Neural progenitor cell (in vitro differentiated cells): ENCODE data around the gene SUCLA2. TPM values are rescaled to one million over a fixed set of nuclear protein-coding genes. Genes with fewer than 3 reads are reported as not detected.

ENCODE experiments used
- DNase-seq: peaks from one replicate; pipeline ENCODE4 v3.0.0-alpha.2; 2016; ENCODE audit warnings: low spot score
- H2AFZ ChIP-seq: fragments of 200-600 bp; sonication (generic); replicated peaks from 2 replicates; pipeline ENCODE4 v1.6.1; 2016; ENCODE audit warnings: antibody characterized with exemption
- H3F3A ChIP-seq: fragments of 200-600 bp; sonication (generic); 2 replicates; pipeline ENCODE4 v1.6.1; 2016; ENCODE audit warnings: antibody characterized with exemption, low read depth
- H3K27ac ChIP-seq: fragments of 200-600 bp; sonication (generic); 2 replicates; pipeline ENCODE4 v1.5.1; 2016; ENCODE audit warnings: mild to moderate bottlenecking
- H3K27me3 ChIP-seq: fragments of 200-600 bp; sonication (generic); 2 replicates; pipeline ENCODE4 v1.6.1; 2016; ENCODE audit warnings: mild to moderate bottlenecking, moderate library complexity
- H3K36me3 ChIP-seq: fragments of 200-600 bp; sonication (generic); 2 replicates; pipeline ENCODE4 v1.5.1; 2016
- H3K4me1 ChIP-seq: fragments of 200-600 bp; sonication (generic); 2 replicates; pipeline ENCODE4 v1.6.1; 2016; ENCODE audit warnings: mixed run types
- H3K4me2 ChIP-seq: fragments of 200-600 bp; sonication (generic); 2 replicates; pipeline ENCODE4 v1.6.1; 2016
- H3K4me3 ChIP-seq: fragments of 200-600 bp; sonication (generic); 2 replicates; pipeline ENCODE4 v1.5.1; 2016
- H3K79me2 ChIP-seq: fragments of 200-600 bp; sonication (generic); 2 replicates; pipeline ENCODE4 v1.6.1; 2016; ENCODE audit warnings: low read depth
- H3K9ac ChIP-seq: fragments of 200-600 bp; sonication (generic); 2 replicates; pipeline ENCODE4 v1.6.1; 2016
- H3K9me3 ChIP-seq: fragments of 200-600 bp; sonication (generic); 2 replicates; pipeline ENCODE4 v1.5.1; 2016; ENCODE audit warnings: low read depth
- H4K20me1 ChIP-seq: fragments of 200-600 bp; sonication (generic); 2 replicates; pipeline ENCODE4 v1.6.1; 2016; ENCODE audit warnings: low read depth
- H3K27ac Mint-ChIP-seq: 3 replicates; pipeline ENCODE4 v1.8.0; 2021; ENCODE audit warnings: mixed read lengths
- H3K27me3 Mint-ChIP-seq: 2 replicates; pipeline ENCODE4 v1.8.0; 2022; ENCODE audit warnings: low read depth, mild to moderate bottlenecking, inconsistent platforms, moderate library complexity, mixed read lengths; ENCODE audit not compliant: insufficient read depth
- H3K36me3 Mint-ChIP-seq: 3 replicates; pipeline ENCODE4 v1.8.0; 2021; ENCODE audit warnings: mixed read lengths
- H3K4me1 Mint-ChIP-seq: 3 replicates; pipeline ENCODE4 v1.8.0; 2021; ENCODE audit warnings: mixed read lengths
- H3K4me3 Mint-ChIP-seq: 3 replicates; pipeline ENCODE4 v1.8.0; 2021; ENCODE audit warnings: mild to moderate bottlenecking, moderate library complexity, mixed read lengths
- H3K9me3 Mint-ChIP-seq: 3 replicates; pipeline ENCODE4 v1.8.0; 2020; ENCODE audit warnings: mixed read lengths
- EZH2 ChIP-seq: fragments of 200-600 bp; sonication (generic); IDR thresholded peaks from 2 replicates; pipeline ENCODE4 v1.6.1; 2017; ENCODE audit warnings: antibody characterized with exemption, mild to moderate bottlenecking, moderate library complexity
- EZH2phosphoT487 ChIP-seq: fragments of 200-600 bp; sonication (generic); IDR thresholded peaks from 2 replicates; pipeline ENCODE4 v1.6.1; 2017; ENCODE audit warnings: antibody characterized with exemption
- total RNA-seq: library from RNA; depleted of rRNA; stranded (reverse); fragments of >200 nt; gene quantifications from 2 replicates; pipeline ENCODE4 v1.2.3, GENCODE V29; 2015; ENCODE audit warnings: low replicate concordance
- TF ChIP-seq, protein P1 (sequence below): fragments of 200-600 bp; sonication (generic); IDR thresholded peaks from 2 replicates; pipeline ENCODE4 v1.5.1; 2017; ENCODE audit warnings: antibody characterized with exemption, mild to moderate bottlenecking

The SUCLA2 gene
- total RNA-seq, 1 donor from 2014 or later, result 100 TPM

- Histone ChIP-seq H3K27ac (no peak overlapping the region), H3K4me1 (no peaks in the 10 kb centered on the region), H3K27me3 (no peaks in the 10 kb centered on the region), H3F3A (peaks cover 11% of the 10 kb centered on the region), H3K9ac (no peak overlapping the region), H3K36me3 (peaks cover 17% of the 10 kb centered on the region), H3K9me3 (no peaks in the 10 kb centered on the region), H4K20me1 (no peaks in the 10 kb centered on the region), H3K4me2 (no peak overlapping the region), H3K79me2 (peaks cover 19% of the 10 kb centered on the region), H2AFZ (no peak overlapping the region), H3K4me3 (no peak overlapping the region)
- no peak overlapping the region for H3K27ac Mint-ChIP-seq
- no peak for DNase-seq
- H3K4me3 Mint-ChIP-seq, result no peak overlapping the region
- H3K27me3 Mint-ChIP-seq, result peaks cover 5% of the 10 kb centered on the region
- H3K9me3 Mint-ChIP-seq, result no peaks in the 10 kb centered on the region
- peaks cover 8% of the 10 kb centered on the region for H3K4me1 Mint-ChIP-seq
- TF ChIP-seq EZH2phosphoT487 (no peak), EZH2 (no peak)
- TF ChIP-seq, protein P1, sequence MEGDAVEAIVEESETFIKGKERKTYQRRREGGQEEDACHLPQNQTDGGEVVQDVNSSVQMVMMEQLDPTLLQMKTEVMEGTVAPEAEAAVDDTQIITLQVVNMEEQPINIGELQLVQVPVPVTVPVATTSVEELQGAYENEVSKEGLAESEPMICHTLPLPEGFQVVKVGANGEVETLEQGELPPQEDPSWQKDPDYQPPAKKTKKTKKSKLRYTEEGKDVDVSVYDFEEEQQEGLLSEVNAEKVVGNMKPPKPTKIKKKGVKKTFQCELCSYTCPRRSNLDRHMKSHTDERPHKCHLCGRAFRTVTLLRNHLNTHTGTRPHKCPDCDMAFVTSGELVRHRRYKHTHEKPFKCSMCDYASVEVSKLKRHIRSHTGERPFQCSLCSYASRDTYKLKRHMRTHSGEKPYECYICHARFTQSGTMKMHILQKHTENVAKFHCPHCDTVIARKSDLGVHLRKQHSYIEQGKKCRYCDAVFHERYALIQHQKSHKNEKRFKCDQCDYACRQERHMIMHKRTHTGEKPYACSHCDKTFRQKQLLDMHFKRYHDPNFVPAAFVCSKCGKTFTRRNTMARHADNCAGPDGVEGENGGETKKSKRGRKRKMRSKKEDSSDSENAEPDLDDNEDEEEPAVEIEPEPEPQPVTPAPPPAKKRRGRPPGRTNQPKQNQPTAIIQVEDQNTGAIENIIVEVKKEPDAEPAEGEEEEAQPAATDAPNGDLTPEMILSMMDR, result no peak
- peaks cover 10% of the 10 kb centered on the region for H3K36me3 Mint-ChIP-seq
Measured at GRCh38 chr13:48042894-48043293, 41.8 kb upstream of the SUCLA2 start.

DNA sequence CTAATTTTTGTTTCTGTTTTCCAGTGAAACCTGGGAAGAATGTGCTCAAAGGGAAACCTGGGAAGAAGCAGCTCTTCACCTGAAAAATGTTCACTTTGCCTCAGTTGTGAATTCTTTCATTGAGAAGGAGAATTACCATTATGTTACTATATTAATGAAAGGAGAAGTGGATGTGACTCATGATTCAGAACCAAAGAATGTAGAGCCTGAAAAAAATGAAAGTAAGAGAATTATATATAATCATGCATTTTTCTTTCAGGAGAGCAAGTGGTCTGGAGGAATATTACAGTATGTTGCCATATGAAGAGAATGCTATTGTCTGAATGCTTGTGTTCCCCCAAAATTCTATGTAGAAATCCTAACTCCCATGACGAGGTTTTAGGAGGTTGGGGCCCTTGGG lies 39.8 kb upstream of the SUCLA2 start:
- no peak overlapping the region for H3K9ac ChIP-seq
- DNase-seq, result no peak
- H2AFZ ChIP-seq, result no peak overlapping the region
- H3K27me3 ChIP-seq, result no peaks in the 10 kb centered on the region
- peaks cover 19% of the 10 kb centered on the region for H3K79me2 ChIP-seq
- no peaks in the 10 kb centered on the region for H3K9me3 ChIP-seq
- H3K36me3 ChIP-seq, result peaks cover 16% of the 10 kb centered on the region
- peaks cover 27% of the 10 kb centered on the region for H3F3A ChIP-seq
- H3K27ac ChIP-seq, result no peak overlapping the region
- peaks cover 9% of the 10 kb centered on the region for H3K4me1 ChIP-seq
- TF ChIP-seq, protein P1, result no peak
- TF ChIP-seq EZH2phosphoT487, result no peak
- no peak for TF ChIP-seq EZH2
- H4K20me1 ChIP-seq, result no peaks in the 10 kb centered on the region
- no peak overlapping the region for H3K4me3 ChIP-seq
- H3K27me3 Mint-ChIP-seq, result peaks cover 5% of the 10 kb centered on the region
- H3K4me1 Mint-ChIP-seq, result peaks cover 21% of the 10 kb centered on the region
- H3K4me2 ChIP-seq, result no peak overlapping the region
- H3K27ac Mint-ChIP-seq, result no peak overlapping the region
- no peak overlapping the region for H3K4me3 Mint-ChIP-seq
- peaks cover 6% of the 10 kb centered on the region for H3K36me3 Mint-ChIP-seq
- no peaks in the 10 kb centered on the region for H3K9me3 Mint-ChIP-seq

DNA sequence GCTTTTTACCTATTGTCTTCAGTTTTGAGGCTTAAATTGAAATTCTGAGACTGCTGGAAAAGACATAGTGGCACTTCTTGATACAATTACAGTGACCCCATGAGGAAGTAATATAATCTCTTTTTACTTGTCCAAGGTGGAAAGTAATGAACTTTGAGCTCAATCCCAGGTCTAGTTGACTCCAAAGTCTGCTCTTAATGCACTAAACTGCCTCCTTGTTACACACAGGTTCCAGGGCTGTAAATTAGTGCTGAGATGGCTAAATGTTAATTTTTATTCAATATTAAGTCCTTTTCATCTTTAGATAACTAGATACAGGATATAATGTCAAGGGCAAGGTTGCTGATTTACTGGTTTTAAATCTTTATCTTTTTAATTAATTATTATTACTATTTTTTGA lies 39.0 kb upstream of the SUCLA2 start:
- TF ChIP-seq EZH2phosphoT487 (no peak), EZH2 (no peak)
- TF ChIP-seq, protein P1, result no peak
- no peak overlapping the region for H3K4me3 ChIP-seq
- Mint-ChIP-seq H3K36me3 (peaks cover 6% of the 10 kb centered on the region), H3K4me1 (peaks cover 22% of the 10 kb centered on the region), H3K27me3 (peaks cover 5% of the 10 kb centered on the region), H3K9me3 (no peaks in the 10 kb centered on the region), H3K27ac (no peak overlapping the region), H3K4me3 (no peak overlapping the region)
- peaks cover 9% of the 10 kb centered on the region for H3K4me1 ChIP-seq
- no peak overlapping the region for H3K9ac ChIP-seq
- H2AFZ ChIP-seq, result no peak overlapping the region
- H3K36me3 ChIP-seq, result peaks cover 11% of the 10 kb centered on the region
- no peak overlapping the region for H3K27ac ChIP-seq
- DNase-seq, result no peak
- H4K20me1 ChIP-seq, result no peaks in the 10 kb centered on the region
- peaks cover 27% of the 10 kb centered on the region for H3F3A ChIP-seq
- H3K4me2 ChIP-seq, result no peak overlapping the region
- H3K9me3 ChIP-seq, result no peaks in the 10 kb centered on the region
- no peaks in the 10 kb centered on the region for H3K27me3 ChIP-seq
- peaks cover 19% of the 10 kb centered on the region for H3K79me2 ChIP-seq
